ENCODE data around the gene IRF2BP2. TPM values are rescaled to one million over a fixed set of nuclear protein-coding genes. Genes with fewer than 3 reads are reported as not detected.

Gene IRF2BP2
- total RNA-seq, 1 donor = 79.4 TPM

GRCh38 chr1:234588386-234588785 lies 21.6 kb downstream of the IRF2BP2 start:
- no peak for DNase-seq (ENCODE audit: low read depth)
- no peak for TF ChIP-seq CTCF (IDR thresholded peaks at IDR 0.05; ENCODE audit: insufficient read depth, low read length)
- H3K4me3 ChIP-seq (ENCODE audit: low read depth, low read length) = no peak overlapping the region

GRCh38 chr1:234586892-234587485 lies 23.0 kb downstream of the IRF2BP2 start:
- H3K4me3 ChIP-seq (ENCODE audit: low read depth, low read length) = no peak overlapping the region
- peak; percentile 47 for DNase-seq (ENCODE audit: low read depth)
- no peak for TF ChIP-seq CTCF (IDR thresholded peaks at IDR 0.05; ENCODE audit: insufficient read depth, low read length)

- DNase-seq (ENCODE audit: low read depth) = no peak
- no peak overlapping the region for H3K4me3 ChIP-seq (ENCODE audit: low read depth, low read length)
- no peak for TF ChIP-seq CTCF (IDR thresholded peaks at IDR 0.05; ENCODE audit: insufficient read depth, low read length)
Measured at GRCh38 chr1:234586304-234586703, 23.7 kb downstream of the IRF2BP2 start.

- peak; percentile 88 for DNase-seq (ENCODE audit: low read depth)
- TF ChIP-seq CTCF (IDR thresholded peaks at IDR 0.05; ENCODE audit: insufficient read depth, low read length) = no peak
- H3K4me3 ChIP-seq (ENCODE audit: low read depth, low read length) = no peak overlapping the region
Measured at GRCh38 chr1:234585330-234586055, 24.5 kb downstream of the IRF2BP2 start.

- no peak overlapping the region for H3K4me3 ChIP-seq (ENCODE audit: low read depth, low read length)
Measured at GRCh38 chr1:234584926-234585325, 25.1 kb downstream of the IRF2BP2 start.

GRCh38 chr1:234584420-234584805 lies 25.6 kb downstream of the IRF2BP2 start:
- no peak for TF ChIP-seq CTCF (IDR thresholded peaks at IDR 0.05; ENCODE audit: insufficient read depth, low read length)
- no peak for DNase-seq (ENCODE audit: low read depth)
- no peak overlapping the region for H3K4me3 ChIP-seq (ENCODE audit: low read depth, low read length)

More at GRCh38 chr1:234584926-234585325, 25.1 kb downstream of the IRF2BP2 start:
- TF ChIP-seq CTCF (IDR thresholded peaks at IDR 0.05; ENCODE audit: insufficient read depth, low read length) = no peak
- DNase-seq (ENCODE audit: low read depth) = no peak
